WTC11 (cell line): ENCODE measurements around the gene TNPO3. TPM values are rescaled to one million over a fixed set of nuclear protein-coding genes. Genes with fewer than 3 reads are reported as not detected.

ENCODE experiments used
- ATAC-seq: fragments of 200-7000 bp; cut with Tn5 transposase; 2 replicates; pipeline ENCODE4 v1.10.0; 2021; ENCODE audit warnings: mild to moderate bottlenecking, moderate library complexity
- CTCF ChIA-PET: fragments of 300-600 bp; sonication (Branson Sonifier 250); formaldehyde crosslinking; loops from one replicate; lab custom pipeline; 2021; ENCODE audit warnings: antibody characterized with exemption; lab: Charles Lee
- POLR2A ChIA-PET: fragments of 350-600 bp; sonication (Branson Sonifier 250); formaldehyde crosslinking; loops from one replicate; lab custom pipeline; 2021; ENCODE audit warnings: antibody characterized with exemption; lab: Charles Lee
- DNase-seq: peaks from one replicate; pipeline ENCODE4 v3.0.0; 2021; ENCODE audit warnings: low spot score
- H3K27ac Mint-ChIP-seq: 2 replicates; pipeline ENCODE4 v1.8.0; 2021; ENCODE audit warnings: mixed read lengths
- H3K27me3 Mint-ChIP-seq: 2 replicates; pipeline ENCODE4 v1.8.0; 2021; ENCODE audit warnings: low read depth, mild to moderate bottlenecking, moderate library complexity, mixed read lengths
- H3K36me3 Mint-ChIP-seq: 2 replicates; pipeline ENCODE4 v1.8.0; 2021; ENCODE audit warnings: mixed read lengths
- H3K4me1 Mint-ChIP-seq: 2 replicates; pipeline ENCODE4 v1.8.0; 2022; ENCODE audit warnings: mixed read lengths
- H3K4me3 Mint-ChIP-seq: 2 replicates; pipeline ENCODE4 v1.8.0; 2021; ENCODE audit warnings: mild to moderate bottlenecking, moderate library complexity, mixed read lengths
- H3K9me3 Mint-ChIP-seq: 2 replicates; pipeline ENCODE4 v1.8.0; 2021; ENCODE audit warnings: mixed read lengths
- ATF1 ChIP-seq: sonication (generic); formaldehyde crosslinking; IDR thresholded peaks from 2 replicates; pipeline ENCODE4 v1.8.1; 2023; ENCODE audit warnings: mild to moderate bottlenecking, moderate library complexity, missing genetic modification reagents
- PRRX2 ChIP-seq: fragments of 250-450 bp; sonication (Bioruptor Pico); IDR thresholded peaks from 2 replicates; pipeline ENCODE4 v1.8.0; 2021; ENCODE audit warnings: mild to moderate bottlenecking
- SMAD4 ChIP-seq: sonication (generic); formaldehyde crosslinking; IDR thresholded peaks from 2 replicates; pipeline ENCODE4 v1.8.0; 2022; ENCODE audit warnings: mild to moderate bottlenecking, missing genetic modification reagents
- TEAD1 ChIP-seq: sonication (generic); formaldehyde crosslinking; IDR thresholded peaks from 2 replicates; pipeline ENCODE4 v1.8.0; 2022; ENCODE audit warnings: mild to moderate bottlenecking, missing genetic modification reagents
- ZNF396 ChIP-seq: fragments of 250-450 bp; sonication (Bioruptor Pico); IDR thresholded peaks from 2 replicates; pipeline ENCODE4 v1.8.0; 2021; ENCODE audit warnings: mild to moderate bottlenecking, moderate library complexity, borderline replicate concordance
- ZNF423 ChIP-seq: fragments of 250-450 bp; sonication (Bioruptor Pico); IDR thresholded peaks from 2 replicates; pipeline ENCODE4 v2.1.2; 2022; ENCODE audit warnings: mild to moderate bottlenecking, moderate library complexity
- ZNF671 ChIP-seq: fragments of 250-450 bp; sonication (Bioruptor Pico); IDR thresholded peaks from 2 replicates; pipeline ENCODE4 v1.8.0; 2021; ENCODE audit warnings: mild to moderate bottlenecking
- total RNA-seq: library from RNA; stranded (reverse); gene quantifications from 3 replicates; pipeline ENCODE4 v1.2.3, GENCODE V29; 2021
- TF ChIP-seq, protein P1 (sequence below): sonication (generic); formaldehyde crosslinking; IDR thresholded peaks from 2 replicates; pipeline ENCODE4 v1.8.0; 2022; ENCODE audit warnings: mild to moderate bottlenecking, missing genetic modification reagents
- TF ChIP-seq, protein P2 (sequence below): sonication (generic); formaldehyde crosslinking; conservative IDR thresholded peaks from 2 replicates; pipeline ENCODE4 v1.8.1; 2023; ENCODE audit warnings: mild to moderate bottlenecking, low read depth, missing genetic modification reagents, moderate library complexity

The TNPO3 gene
- total RNA-seq, 1 experiment from 2014 or later = 91.7 TPM

DNA sequence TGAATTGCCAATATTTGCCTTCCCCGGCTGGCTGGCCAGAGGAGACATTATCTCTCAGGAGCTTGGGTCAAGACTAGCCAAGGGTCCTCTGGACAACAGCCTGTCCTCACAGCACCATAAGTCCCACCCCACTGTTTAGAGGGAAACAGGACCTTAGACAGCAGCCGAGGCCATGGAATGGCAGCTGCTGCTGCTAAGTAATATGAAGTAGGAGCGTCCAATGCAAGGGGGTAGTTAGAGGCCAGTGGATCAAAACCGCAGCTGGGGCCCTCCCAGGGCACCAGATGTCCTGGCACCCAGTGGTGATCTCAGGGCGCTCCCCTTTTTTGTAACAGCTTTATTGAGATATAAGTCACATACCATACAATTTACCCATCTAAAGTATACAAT, 131.5 kb downstream of the TNPO3 start (continued):
- no peak for TF ChIP-seq ZNF396 (CRISPR knock-in tag)

DNA sequence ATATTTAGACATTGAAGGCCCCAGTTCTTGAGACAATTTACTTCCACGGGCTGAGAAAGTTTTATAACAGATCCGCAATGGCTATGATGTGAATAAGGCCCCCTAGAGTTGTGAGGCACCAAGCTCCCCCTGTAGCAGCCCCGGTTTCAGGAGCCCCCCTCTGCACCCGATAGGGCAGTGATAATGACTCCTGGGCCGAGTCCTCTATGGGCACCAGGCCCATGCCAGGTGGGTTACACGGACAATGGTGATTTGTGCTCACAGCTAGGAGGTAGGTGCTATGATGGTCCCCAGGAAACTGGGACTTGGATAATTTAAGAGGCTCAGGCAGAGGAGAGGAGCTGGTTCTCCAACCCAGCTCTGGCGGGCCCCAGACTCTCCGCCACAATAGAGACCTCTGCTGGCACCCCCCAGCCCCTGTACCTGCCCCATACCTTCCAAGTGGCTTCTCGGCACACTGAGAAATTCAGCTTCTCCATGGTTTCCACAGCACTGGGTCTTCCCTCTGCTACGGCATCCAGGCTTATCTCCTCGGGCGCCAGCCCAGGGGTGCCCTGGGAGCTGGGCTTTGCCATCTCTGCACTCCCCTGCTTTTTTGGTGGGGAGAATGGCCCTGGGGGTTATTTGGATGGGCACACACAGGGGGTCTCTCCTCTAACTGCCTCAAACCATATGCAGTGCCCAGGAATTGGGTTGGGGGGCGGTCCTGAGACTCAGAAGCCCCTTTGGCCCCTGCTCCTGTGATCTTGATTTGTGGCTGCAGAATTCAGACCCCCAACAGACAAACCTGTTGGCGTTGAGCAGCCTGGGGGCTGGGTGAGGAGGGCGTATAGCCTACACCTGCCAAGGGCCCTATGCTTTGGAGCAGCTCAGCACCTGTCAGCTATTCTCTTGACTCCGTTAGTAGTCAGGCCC, 132.2 kb downstream of the TNPO3 start:
- Mint-ChIP-seq H3K4me3 (no peak overlapping the region), H3K36me3 (no peaks in the 10 kb centered on the region; the same call in 1 of the 2 replicates), H3K9me3 (peaks cover 1% of the 10 kb centered on the region), H3K27me3 (peaks cover 24% of the 10 kb centered on the region), H3K4me1 (peaks cover 12% of the 10 kb centered on the region), H3K27ac (no peak overlapping the region)
- POLR2A ChIA-PET = no interaction called here
- CTCF ChIA-PET = interaction anchor here (0.8 to 2.9 kb wide), 7 partner anchors 11 to 169 kb away, joined by 3 to 16 read pairs (median 6); partner anchors contain the start of gene KCP
- TF ChIP-seq, protein P1, sequence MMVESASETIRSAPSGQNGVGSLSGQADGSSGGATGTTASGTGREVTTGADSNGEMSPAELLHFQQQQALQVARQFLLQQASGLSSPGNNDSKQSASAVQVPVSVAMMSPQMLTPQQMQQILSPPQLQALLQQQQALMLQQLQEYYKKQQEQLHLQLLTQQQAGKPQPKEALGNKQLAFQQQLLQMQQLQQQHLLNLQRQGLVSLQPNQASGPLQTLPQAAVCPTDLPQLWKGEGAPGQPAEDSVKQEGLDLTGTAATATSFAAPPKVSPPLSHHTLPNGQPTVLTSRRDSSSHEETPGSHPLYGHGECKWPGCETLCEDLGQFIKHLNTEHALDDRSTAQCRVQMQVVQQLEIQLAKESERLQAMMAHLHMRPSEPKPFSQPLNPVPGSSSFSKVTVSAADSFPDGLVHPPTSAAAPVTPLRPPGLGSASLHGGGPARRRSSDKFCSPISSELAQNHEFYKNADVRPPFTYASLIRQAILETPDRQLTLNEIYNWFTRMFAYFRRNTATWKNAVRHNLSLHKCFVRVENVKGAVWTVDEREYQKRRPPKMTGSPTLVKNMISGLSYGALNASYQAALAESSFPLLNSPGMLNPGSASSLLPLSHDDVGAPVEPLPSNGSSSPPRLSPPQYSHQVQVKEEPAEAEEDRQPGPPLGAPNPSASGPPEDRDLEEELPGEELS (CRISPR knock-in tag) = no peak
- TF ChIP-seq ZNF671 (CRISPR knock-in tag) = no peak
- no peak for ATAC-seq
- no peak for DNase-seq

DNA sequence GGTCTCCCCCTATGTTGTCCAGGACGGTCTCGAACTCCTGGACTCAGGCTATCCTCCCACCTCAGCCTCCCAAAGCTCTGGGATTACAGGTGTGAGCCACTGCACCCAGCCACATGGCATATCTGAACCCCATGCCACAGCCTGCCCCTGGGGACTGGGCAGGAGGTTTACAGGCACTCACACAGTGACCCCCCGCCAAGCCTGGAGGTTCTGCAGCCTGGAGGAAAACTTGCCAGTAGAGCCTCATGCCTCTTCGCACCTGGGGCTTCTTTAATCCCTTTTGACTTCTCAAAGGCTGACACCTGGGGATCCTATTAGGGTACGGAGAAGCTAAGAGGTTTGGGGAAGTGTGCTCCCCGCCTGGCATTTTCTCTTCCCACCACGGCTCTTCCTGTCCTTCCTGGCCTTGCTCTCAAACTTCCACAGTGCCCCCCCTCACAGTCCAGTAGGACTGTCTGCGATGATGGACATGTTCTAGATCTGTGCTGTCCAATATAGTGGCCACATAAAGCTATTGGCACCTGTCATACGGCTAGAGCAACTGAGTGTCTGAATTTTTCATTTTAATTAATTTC, 133.0 kb downstream of the TNPO3 start:
- CTCF ChIA-PET = interaction anchor here (0.8 to 2.9 kb wide), 6 partner anchors 12 to 169 kb away, joined by 3 to 16 read pairs (median 6); partner anchors contain the start of gene KCP
- Mint-ChIP-seq H3K27me3 (peaks cover 32% of the 10 kb centered on the region), H3K4me1 (peaks cover 12% of the 10 kb centered on the region)
- ATAC-seq = no peak
- no peak for TF ChIP-seq TEAD1 (CRISPR knock-in tag)
- TF ChIP-seq ZNF423 (CRISPR knock-in tag) = peak; percentile 55
- TF ChIP-seq, all 79 proteins: peak for 1
- DNase-seq = no peak
- Mint-ChIP-seq H3K9me3 (no peaks in the 10 kb centered on the region), H3K27ac (no peak overlapping the region), H3K4me3 (no peak overlapping the region), H3K36me3 (no peaks in the 10 kb centered on the region)
- POLR2A ChIA-PET = no interaction called here

DNA sequence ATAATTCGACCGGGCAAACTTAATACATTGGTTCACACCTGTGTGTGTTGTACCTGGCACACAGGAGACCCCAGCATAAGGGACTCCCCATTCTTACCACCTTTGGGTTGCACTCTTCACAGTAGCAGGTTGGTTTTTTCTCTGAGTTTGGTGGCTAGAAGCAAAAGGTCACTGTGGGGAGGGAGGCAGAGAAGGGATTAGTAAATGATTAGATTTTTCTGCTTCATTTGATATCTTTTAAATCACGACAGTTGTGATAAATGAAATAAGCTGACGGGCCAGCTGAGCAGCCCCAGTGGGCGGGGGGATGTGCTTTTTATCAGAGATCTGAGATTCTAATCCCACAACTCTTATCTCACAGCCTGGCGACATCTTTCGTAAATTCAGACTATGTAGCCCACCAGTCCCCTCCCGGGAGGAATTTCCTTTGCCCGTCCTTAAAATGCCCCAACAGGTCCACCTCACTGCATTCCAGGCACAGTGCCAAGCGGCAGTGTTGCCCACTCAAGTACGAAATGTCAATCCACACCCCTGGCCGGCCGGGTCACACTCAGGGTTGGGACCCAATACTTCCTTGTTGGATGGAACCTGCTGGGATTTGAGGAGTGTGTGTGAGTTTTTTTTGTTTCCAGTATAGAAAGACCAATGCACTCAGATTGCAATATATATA, 133.9 kb downstream of the TNPO3 start:
- CTCF ChIA-PET = interaction anchor here (0.7 to 2.0 kb wide), 6 partner anchors 9 to 243 kb away, joined by 3 to 15 read pairs (median 4); no protein-coding TSS in a partner anchor
- Mint-ChIP-seq H3K4me1 (peaks cover 12% of the 10 kb centered on the region), H3K27ac (no peak overlapping the region), H3K9me3 (no peaks in the 10 kb centered on the region), H3K4me3 (no peak overlapping the region), H3K36me3 (no peaks in the 10 kb centered on the region), H3K27me3 (peaks cover 41% of the 10 kb centered on the region)
- ATAC-seq = no peak
- POLR2A ChIA-PET = no interaction called here
- no peak for DNase-seq
- TF ChIP-seq, protein P2, sequence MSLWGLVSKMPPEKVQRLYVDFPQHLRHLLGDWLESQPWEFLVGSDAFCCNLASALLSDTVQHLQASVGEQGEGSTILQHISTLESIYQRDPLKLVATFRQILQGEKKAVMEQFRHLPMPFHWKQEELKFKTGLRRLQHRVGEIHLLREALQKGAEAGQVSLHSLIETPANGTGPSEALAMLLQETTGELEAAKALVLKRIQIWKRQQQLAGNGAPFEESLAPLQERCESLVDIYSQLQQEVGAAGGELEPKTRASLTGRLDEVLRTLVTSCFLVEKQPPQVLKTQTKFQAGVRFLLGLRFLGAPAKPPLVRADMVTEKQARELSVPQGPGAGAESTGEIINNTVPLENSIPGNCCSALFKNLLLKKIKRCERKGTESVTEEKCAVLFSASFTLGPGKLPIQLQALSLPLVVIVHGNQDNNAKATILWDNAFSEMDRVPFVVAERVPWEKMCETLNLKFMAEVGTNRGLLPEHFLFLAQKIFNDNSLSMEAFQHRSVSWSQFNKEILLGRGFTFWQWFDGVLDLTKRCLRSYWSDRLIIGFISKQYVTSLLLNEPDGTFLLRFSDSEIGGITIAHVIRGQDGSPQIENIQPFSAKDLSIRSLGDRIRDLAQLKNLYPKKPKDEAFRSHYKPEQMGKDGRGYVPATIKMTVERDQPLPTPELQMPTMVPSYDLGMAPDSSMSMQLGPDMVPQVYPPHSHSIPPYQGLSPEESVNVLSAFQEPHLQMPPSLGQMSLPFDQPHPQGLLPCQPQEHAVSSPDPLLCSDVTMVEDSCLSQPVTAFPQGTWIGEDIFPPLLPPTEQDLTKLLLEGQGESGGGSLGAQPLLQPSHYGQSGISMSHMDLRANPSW (CRISPR knock-in tag) = no peak
- no peak for TF ChIP-seq ATF1 (CRISPR knock-in tag)
- TF ChIP-seq SMAD4 (CRISPR knock-in tag) = no peak
- no peak for TF ChIP-seq PRRX2 (CRISPR knock-in tag)
